Measurements from ENCODE around the gene CYB561D1.

The CYB561D1 gene

GRCh38 chr1:109501644-109502363, 7.9 kb downstream of the CYB561D1 start:
- DNase-seq (ENCODE audit: low spot score) = no peak

DNA sequence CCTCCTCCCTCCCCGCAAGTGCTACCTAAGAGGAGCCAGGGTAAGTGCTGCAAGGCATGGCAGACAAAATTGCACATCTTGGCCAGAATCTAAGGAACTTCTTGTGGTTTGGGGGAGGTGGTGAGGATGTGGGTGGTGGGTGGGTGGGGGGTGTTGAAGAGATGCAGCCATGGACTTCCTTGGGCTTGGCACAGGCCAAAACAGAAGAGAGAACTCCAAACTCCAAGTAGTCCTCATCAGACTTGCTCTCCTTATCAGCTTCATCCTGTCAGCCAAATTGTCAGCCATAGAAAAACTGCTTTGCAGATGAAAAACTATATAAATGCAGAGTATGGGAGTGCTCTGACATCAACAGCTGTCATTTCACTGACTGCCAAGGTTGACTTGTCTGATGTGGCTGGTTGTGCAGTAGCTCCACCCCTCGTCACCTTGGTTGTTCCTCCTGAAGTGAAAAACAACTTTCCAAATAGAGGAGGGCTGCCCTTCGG, 8.5 kb downstream of the CYB561D1 start:
- no peak for DNase-seq (ENCODE audit: low spot score)

- DNase-seq (ENCODE audit: low spot score) = no peak
Observed at GRCh38 chr1:109503935-109504334, 10.0 kb downstream of the CYB561D1 start.

DNA sequence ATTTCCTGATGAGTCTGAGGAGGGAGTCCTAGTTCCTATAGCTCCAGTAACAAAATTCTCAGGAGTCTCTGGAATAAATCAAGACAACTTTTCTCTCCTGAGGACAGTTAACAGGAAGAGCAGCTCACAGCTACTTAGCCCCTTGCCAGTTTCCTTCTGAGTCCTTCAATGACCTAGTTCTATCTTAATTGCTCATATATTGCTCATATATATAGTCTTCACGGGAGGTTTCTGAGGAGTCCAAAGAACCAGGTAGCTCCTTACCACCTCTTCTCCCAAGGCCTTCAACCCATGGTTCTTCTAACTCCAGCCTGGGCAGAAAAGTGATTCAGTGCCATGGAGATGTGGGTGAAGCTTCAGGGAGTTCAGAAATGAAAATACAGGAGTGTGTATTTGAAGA, 11.1 kb downstream of the CYB561D1 start:
- no peak for DNase-seq (ENCODE audit: low spot score)

- no peak for DNase-seq (ENCODE audit: low spot score)
Observed at GRCh38 chr1:109508001-109508872, 14.3 kb downstream of the CYB561D1 start.

DNA sequence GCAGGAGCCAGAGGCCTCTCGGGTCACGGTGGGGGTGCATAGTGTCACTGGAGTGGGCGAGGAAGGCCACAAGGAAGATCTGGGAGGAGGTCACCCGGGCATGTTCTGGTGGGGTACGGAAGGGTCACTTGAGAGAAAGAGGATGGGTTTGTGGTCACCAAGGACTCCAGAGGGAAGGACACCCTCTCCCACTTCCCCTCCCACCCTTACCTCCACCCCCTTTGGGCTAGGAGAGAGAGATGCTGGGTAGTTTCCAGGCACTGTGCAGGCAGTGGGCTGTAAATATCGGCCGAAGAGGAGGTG, 14.9 kb downstream of the CYB561D1 start:
- DNase-seq (ENCODE audit: low spot score) = no peak

GRCh38 chr1:109509176-109510134, 15.6 kb downstream of the CYB561D1 start, which contains the start of gene AMIGO1:
Gene AMIGO1 (minus strand): TSS chr1:109509727. CDS start chr1:109508912, 815 bp downstream.
- peak; percentile 85 for DNase-seq (ENCODE audit: low spot score)

GRCh38 chr1:109513110-109513710, 19.3 kb downstream of the CYB561D1 start:
- no peak for DNase-seq (ENCODE audit: low spot score)

GRCh38 chr1:109514846-109515245, 21.0 kb downstream of the CYB561D1 start:
- no peak for DNase-seq (ENCODE audit: low spot score)

DNA sequence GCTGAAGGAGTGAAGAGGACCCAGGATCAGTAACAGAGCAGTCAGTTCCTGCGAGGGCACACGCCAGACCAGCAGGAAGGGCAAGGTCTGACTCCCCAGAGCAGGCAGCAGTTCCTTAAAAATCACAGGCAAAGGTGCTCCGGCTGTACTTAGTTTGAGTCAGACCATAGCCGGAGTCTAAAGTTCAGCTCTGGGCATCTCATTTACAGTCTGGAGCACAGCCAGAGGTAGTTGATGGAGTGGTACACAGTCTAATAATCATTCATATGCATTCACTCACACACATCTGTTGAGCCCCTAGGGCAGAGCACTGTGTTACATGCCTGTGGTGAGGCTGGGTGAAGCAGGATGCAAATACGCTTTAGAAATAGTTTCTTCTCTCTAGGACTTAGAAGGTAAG, 23.0 kb downstream of the CYB561D1 start:
- no peak for DNase-seq (ENCODE audit: low spot score)

GRCh38 chr1:109517337-109517736, 23.4 kb downstream of the CYB561D1 start:
- no peak for DNase-seq (ENCODE audit: low spot score)

- DNase-seq (ENCODE audit: low spot score) = no peak
Observed at GRCh38 chr1:109521002-109521951, 27.4 kb downstream of the CYB561D1 start.

DNA sequence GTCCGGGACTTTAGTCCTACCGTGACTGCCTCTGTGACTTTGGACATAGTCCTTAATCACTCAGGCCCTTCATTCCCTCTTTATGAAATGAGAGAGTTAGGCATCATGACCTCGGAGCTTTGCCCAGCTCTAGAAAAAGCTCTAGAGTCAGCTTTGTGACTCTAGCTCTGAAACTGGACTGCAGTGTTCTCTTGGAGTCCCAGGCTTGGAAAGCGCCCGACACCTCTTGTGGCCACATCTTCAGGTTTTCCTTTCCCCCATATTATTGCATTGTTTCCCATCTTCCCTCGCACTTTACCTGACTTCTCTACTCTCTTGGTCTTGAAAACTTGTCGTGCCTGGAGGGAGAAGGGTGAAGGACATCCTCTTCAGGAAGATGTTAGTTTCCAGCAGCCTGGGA, 28.1 kb downstream of the CYB561D1 start:
- DNase-seq (ENCODE audit: low spot score) = no peak

GRCh38 chr1:109523706-109524105, 29.8 kb downstream of the CYB561D1 start:
- DNase-seq (ENCODE audit: low spot score) = no peak

DNA sequence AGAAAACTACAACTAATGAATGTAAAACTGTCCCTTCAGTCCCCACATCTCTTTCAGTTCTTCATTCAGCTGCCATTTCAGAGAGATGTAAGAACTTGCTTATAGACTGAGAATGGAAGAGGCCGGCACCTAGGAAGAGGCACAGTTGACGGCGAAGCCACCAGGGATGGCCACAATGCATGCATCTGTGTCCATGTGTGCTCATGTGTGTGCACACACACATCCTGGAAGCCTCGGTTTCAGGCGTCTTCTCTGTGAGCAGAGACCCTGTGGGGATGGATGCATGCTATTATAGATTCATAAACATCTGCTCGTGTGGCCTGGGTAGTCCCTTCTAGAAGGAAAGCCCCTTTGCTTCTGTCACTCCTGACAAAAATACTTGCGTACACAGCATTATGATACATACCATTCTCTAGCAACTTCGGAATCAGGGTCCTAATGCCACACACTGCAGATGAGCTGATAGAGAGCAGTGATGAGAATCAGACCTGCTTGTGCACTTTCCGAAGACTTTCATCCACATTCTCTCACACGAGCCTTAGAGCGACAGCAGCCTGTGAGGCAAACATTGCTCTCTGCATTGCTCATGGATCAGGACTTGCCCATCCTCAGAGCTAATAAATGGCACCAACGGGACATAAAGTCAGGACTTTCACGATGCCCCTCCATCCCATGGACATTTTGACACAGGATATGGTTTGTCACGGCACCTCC, 33.4 kb downstream of the CYB561D1 start:
- no peak for DNase-seq (ENCODE audit: low spot score)

GRCh38 chr1:109527846-109528695, 34.2 kb downstream of the CYB561D1 start:
- no peak for DNase-seq (ENCODE audit: low spot score)

DNA sequence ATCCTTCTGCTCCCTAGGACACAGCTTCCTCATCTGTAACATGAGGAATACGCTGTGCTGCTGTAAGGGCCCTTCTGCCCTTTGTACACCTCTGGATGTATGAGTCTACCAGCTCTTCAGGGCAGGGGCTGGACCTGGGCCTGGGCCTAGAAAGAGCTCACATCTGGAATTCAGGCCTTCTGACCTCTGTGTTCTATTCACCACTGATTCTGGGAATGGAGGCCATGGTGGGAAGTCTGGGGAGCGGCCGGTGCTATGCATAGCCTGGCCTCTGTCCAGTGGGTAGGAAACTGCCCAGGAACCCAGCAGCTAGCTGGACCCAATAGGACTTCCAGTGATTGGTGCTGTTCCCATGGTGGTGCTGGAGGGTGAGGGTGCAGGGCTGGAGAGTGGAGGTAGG, 34.8 kb downstream of the CYB561D1 start:
- no peak for DNase-seq (ENCODE audit: low spot score)

DNA sequence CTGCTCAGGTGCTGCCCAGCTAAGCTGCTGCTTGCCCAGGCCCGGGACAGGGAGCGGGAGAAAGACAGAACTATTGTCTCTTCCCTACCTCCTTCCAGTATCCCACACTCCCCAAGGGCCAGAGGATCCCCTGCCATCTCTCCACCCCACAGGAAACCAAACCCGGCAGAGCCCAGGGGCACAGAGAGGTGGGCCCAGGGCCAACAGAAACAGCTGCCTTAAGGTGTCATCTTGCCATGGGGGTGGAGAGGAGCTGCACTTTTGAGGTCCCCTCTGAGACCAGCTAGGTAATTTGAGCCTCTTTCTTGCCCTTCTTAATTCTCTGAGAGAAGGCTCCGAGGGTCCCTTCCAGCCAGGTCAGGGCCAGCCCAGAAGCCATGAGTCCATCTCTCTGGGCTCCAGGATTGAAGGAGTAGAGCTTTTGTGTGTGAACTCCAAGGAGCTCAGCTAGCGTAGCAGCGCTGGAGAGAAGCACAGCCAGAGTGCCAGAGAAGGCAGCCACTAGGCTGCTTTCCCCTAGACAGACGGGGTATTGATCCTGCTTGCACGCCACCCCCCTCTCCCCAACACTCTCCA, 36.1 kb downstream of the CYB561D1 start:
- no peak for DNase-seq (ENCODE audit: low spot score)

Data from germinal center (tissue), 1 donor.